Hepatocyte (in vitro differentiated cells): ENCODE measurements around the gene TTC28.

ENCODE experiments used
- CTCF ChIP-seq: fragments of 200-600 bp; sonication (generic); IDR thresholded peaks from 2 replicates; pipeline ENCODE4 v1.5.1; 2016; ENCODE audit warnings: antibody characterized with exemption, mild to moderate bottlenecking; ENCODE audit not compliant: poor library complexity
- EZH2 ChIP-seq: fragments of 200-600 bp; sonication (generic); IDR thresholded peaks from 2 replicates; pipeline ENCODE4 v1.6.1; 2016; ENCODE audit warnings: antibody characterized with exemption, mild to moderate bottlenecking, borderline replicate concordance

- TF ChIP-seq CTCF (no peak), EZH2 (no peak)
These were observed 458.8 kb downstream of the TTC28 start for GRCh38 chr22:28220626-28221363.
